Measurements from ENCODE around the gene AP4S1. TPM values are rescaled to one million over a fixed set of nuclear protein-coding genes. Genes with fewer than 3 reads are reported as not detected.
"Not testable (repeated sequence)": the region's sequence is repeated elsewhere in the genome, so short reads cannot be mapped to it uniquely, and the experiment has no call there.

AP4S1 gene
- total RNA-seq, 1 donor: 5.6 TPM

GRCh38 chr14:31037709-31038221 lies 12.3 kb downstream of the AP4S1 start:
- TF ChIP-seq CTCF (IDR thresholded peaks at IDR 0.05; ENCODE audit: insufficient read depth, low read depth, low read length): no peak
- peak; percentile 58 for DNase-seq (ENCODE audit: low read depth)
- no peak overlapping the region for H3K4me3 ChIP-seq (ENCODE audit: low read depth, low read length)

- DNase-seq (ENCODE audit: low read depth): peak; percentile 61
Observed at GRCh38 chr14:31038521-31039166, 13.2 kb downstream of the AP4S1 start.

GRCh38 chr14:31042300-31042699 lies 16.9 kb downstream of the AP4S1 start:
- no peak overlapping the region for H3K4me3 ChIP-seq (ENCODE audit: low read depth, low read length)
- no peak for DNase-seq (ENCODE audit: low read depth)
- TF ChIP-seq CTCF (IDR thresholded peaks at IDR 0.05; ENCODE audit: insufficient read depth, low read depth, low read length): no peak

More at GRCh38 chr14:31038521-31039166, 13.2 kb downstream of the AP4S1 start:
- no peak for TF ChIP-seq CTCF (IDR thresholded peaks at IDR 0.05; ENCODE audit: insufficient read depth, low read depth, low read length)
- no peak overlapping the region for H3K4me3 ChIP-seq (ENCODE audit: low read depth, low read length)

GRCh38 chr14:31042893-31043292 lies 17.4 kb downstream of the AP4S1 start:
- not testable (repeated sequence) for DNase-seq (ENCODE audit: low read depth); H3K4me3 ChIP-seq (ENCODE audit: low read depth, low read length)

GRCh38 chr14:31043379-31043778 lies 17.9 kb downstream of the AP4S1 start:
- no peak overlapping the region for H3K4me3 ChIP-seq (ENCODE audit: low read depth, low read length)
- no peak for TF ChIP-seq CTCF (IDR thresholded peaks at IDR 0.05; ENCODE audit: insufficient read depth, low read depth, low read length)
- DNase-seq (ENCODE audit: low read depth): no peak

GRCh38 chr14:31045501-31046080 lies 20.1 kb downstream of the AP4S1 start:
- TF ChIP-seq CTCF (IDR thresholded peaks at IDR 0.05; ENCODE audit: insufficient read depth, low read depth, low read length): no peak
- H3K4me3 ChIP-seq (ENCODE audit: low read depth, low read length): no peak overlapping the region
- DNase-seq (ENCODE audit: low read depth): no peak

GRCh38 chr14:31047503-31047902 lies 22.1 kb downstream of the AP4S1 start:
- no peak for TF ChIP-seq CTCF (IDR thresholded peaks at IDR 0.05; ENCODE audit: insufficient read depth, low read depth, low read length)
- no peak for DNase-seq (ENCODE audit: low read depth)
- H3K4me3 ChIP-seq (ENCODE audit: low read depth, low read length): no peak overlapping the region
